Bone marrow (tissue), 2 donors: ENCODE results near the gene SLC19A2.

Experiments used
- DNase-seq, 2 donors: peaks; one replicate each; lab custom pipeline; 2025; lab: John Stamatoyannopoulos, UW

SLC19A2 gene

GRCh38 chr1:169474302-169474995 is 11.3 kb downstream of the SLC19A2 start:
- DNase-seq, result no peak

- no peak for DNase-seq
These were observed 12.4 kb downstream of the SLC19A2 start for GRCh38 chr1:169473347-169473746.

- DNase-seq, result no peak
These were observed 13.0 kb downstream of the SLC19A2 start for GRCh38 chr1:169472738-169473137.

GRCh38 chr1:169468982-169469381 is 16.8 kb downstream of the SLC19A2 start:
- DNase-seq, result no peak

DNA sequence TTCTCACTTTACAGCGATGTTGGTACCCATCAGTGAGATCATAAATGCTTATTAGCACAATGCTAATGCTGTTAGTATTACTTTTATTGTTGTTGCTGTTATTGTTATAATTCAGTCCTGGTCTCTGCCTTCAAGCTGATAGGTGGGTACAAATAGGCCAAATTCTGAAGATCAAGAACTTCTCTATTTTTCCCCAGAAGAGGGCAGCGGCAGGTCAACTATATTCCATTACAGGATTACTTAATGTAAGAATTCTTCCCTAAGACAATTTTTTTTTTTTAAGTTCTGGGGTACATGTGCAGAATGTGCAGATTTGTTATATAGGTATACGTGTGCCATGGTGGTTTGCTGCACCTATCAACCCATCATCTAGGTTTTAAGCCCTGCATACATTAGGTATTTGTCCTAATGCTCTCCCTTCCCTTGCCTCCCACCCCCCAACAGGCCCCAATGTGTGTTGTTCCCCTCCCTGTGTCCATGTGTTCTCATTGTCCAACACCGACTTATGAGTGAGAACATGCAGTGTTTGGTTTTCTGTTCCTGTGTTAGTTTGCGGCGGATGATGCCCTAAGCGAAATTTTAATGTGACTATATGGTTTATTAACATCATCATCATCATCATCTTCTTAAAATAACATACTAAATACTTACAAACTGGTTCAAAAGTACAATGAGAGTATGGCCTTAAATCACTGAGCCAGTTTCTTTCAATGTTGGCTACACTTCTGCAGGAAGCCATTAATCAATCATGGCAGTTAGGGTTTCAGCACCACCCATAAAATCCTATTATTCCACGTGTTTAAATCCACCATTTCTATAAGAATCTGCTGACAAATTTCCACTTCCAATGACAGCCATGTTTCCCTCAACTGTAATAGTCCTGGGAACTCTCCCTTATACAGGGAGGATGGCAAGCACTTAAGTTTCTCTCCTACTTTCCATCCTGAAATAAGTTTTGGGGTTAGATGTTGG is 19.2 kb downstream of the SLC19A2 start:
- peak in 1 of 2 donors; percentile 40 for DNase-seq

DNA sequence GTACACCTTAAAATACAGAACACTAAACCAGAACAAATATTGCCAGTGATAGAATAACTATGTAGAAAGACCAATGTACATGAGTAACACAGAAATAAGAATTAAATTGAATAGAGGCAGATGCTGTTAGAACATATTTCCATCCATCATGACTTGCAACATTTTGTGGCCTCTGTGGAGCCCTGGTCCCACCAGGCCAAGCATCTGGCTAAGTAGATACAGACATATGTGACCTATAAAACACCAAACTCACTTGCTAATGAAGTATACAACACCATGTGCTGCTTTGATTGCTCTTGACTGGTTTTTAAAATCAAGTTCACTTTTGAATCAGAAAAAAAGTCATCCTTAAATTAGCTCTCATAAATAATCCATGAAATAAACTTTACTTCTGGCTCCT is 20.5 kb downstream of the SLC19A2 start:
- DNase-seq, result no peak

DNA sequence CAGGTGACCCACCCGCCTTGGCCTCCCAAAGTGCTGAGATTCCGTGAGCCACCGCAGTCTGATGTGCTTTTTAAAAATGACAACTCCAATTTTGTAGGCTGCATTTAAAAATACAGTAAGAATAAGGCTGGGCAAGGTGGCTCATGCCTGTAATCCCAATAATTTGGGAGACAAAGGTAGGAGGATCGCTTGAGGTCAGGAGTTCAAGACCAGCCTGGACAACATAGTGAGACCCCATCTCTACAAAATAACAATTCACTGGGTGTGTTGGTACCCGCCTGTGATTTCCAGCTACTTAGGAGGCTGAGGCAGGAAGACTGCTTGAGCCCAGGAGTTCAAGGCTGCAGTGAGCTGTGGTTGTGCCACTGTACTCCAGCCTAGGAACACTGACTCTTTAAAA is 23.4 kb downstream of the SLC19A2 start:
- no peak for DNase-seq

GRCh38 chr1:169461390-169462000 is 24.2 kb downstream of the SLC19A2 start:
- no peak for DNase-seq

DNA sequence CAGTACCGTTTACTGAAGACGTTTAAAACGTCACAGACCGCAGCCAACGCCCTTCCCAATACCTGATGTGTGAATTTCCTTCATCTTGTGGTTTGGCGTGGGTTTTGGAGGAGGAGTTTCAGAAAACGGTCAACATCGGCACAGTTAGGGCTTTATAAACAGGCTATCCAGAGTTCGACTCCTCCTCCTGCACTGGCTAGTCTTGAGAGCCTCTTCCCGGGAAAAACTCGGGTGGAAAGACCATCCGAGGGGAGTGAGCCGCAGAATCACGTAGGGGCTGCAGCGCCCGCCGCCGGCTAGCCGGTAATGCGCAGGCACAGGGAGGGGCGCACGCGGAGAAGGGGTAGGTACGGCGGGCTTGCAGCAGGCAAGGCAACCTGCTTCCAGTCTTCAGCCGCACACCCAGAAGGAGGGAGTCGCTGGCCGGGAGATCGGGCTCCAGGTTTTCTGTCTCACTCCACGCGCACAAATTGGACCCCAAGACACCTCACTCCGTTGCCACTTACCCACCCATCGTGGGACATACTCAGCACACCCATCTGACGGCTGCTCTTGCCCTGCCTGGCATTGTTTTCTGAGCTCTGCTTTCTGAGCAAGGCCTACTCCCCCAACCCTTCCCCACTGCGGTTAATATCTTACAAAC is 25.4 kb downstream of the SLC19A2 start:
- DNase-seq, result no peak

DNA sequence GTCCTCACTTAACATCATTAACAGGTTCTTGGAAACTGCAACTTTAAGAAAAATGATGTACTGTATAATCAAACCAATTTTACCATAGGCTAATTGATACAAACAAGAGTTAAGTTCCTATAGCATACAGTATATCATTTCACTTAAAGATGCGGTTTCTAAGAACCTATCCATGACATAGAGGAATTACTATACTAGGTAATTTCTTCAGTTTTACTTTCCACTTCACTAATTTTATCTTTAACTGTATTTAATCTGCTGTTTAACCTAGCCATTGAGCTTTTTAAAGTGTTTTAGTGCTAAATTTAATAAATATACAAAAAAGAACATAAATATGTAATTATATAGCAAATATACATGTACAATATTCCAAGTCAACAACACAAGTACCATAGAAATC is 28.3 kb downstream of the SLC19A2 start:
- no peak for DNase-seq

GRCh38 chr1:169456029-169456428 is 29.7 kb downstream of the SLC19A2 start:
- DNase-seq, result no peak

DNA sequence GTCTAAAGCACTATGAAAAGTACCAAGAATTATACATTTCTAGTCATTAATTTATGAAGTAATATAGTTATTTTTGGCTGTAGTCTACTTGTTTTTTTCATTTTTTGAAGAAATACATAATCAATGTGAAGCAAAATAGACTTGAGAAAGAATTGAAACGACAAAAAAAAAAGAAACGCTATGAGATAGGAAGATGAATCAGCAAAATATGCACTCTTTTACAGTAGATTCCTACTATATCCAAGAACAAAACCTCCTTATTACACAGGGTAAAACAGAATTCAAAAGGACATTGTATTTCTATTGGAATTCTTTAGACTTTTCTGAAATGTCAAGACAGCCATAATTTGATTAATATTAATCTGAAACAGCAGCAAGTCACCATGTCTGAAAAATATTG is 32.8 kb downstream of the SLC19A2 start:
- DNase-seq, result no peak

- no peak for DNase-seq
These were observed 34.4 kb downstream of the SLC19A2 start for GRCh38 chr1:169451218-169451824.

DNA sequence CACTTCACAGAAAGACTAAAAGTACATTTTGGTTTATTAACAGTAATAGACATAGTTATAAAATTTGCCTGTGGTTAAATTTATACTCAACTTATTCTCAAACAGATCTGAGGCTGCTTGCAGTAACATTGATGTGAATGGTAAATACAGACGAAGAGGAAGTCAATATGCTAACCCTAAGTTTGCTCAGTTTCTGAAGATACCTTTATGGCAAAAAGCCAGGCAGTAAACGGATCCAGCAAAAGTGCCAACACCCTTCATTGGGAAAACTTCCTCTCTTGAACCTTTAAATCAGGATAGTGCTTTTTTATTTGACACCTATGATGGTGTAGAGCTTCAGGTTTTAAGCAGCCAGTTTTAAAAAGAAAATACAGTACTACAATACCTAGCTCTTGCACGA is 41.8 kb downstream of the SLC19A2 start:
- DNase-seq, result no peak

DNA sequence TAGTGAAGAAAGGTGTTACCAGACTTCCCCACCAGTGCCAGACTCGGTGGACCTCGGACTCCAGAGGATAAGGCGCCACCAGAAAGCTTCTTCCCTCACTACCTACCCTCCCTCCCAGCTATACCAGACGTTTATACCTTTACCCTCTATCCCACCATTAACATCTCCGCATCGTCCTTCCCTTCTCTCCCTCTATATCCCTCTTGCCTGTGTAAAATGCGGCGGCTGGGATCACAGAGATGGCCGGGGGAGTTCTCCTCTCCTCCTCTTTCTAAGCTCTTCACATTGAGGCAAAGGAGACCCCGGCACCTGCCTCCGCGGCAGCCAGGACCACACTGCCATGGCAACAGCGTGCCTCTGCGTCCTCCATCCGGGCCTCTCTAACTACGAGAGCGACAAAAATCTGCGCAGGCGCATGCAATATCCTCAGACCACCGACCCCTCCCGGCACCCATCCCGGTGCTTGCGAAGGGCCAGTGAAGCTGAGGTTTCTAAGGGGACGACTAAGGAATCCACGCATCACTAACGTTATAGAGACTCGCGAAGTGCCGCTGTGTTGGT is 58.6 kb downstream of the SLC19A2 start, which contains the start of gene CCDC181:
CCDC181 (minus strand) TSS at position 394 of the 561 bp plus-strand sequence. CDS start 2,547 bp downstream, outside the sequence.
- DNase-seq, result no peak

GRCh38 chr1:169426174-169426705 is 59.5 kb downstream of the SLC19A2 start:
- DNase-seq, result no peak

DNA sequence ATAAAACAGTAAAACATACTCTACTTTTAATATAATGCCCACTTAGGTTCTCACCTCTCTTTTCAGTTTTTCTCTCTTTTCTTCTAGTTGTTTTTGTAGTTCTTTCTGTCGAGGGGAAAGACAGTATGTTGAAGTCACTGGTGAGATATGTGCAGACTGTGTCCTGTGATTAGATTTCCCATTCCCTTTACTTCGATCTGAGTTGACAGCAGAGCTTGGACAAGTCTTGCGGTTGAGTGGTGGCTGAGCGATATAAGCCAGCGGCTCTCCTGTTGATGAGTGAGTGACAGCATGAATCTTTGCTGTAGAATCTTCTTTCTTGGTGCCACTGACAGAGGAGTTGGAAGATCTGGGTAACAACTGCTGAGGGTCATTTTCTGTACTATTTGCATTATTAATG is 64.4 kb downstream of the SLC19A2 start:
- no peak for DNase-seq

DNA sequence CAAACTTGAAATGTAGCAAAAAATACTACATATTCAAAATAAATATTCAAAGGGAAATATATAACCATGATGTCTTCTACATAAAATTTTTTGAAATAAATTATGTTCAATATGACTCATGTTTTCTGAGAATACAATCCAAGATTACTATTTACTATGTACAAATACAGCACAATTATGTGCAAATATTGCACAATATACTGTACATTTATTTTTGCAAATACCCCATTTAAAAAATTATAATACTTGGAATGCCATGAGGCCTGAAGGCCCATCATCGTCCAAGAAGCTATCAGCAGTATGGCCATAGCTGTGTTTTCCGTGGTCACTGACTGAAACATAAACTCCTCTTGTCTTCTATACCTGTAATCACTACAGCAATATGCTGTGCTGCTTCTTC is 70.8 kb downstream of the SLC19A2 start:
- DNase-seq, result no peak
